ENCODE data around the gene MANBA.
"Not testable (repeated sequence)": the region's sequence is repeated elsewhere in the genome, so short reads cannot be mapped to it uniquely, and the experiment has no call there.

MANBA gene

DNA sequence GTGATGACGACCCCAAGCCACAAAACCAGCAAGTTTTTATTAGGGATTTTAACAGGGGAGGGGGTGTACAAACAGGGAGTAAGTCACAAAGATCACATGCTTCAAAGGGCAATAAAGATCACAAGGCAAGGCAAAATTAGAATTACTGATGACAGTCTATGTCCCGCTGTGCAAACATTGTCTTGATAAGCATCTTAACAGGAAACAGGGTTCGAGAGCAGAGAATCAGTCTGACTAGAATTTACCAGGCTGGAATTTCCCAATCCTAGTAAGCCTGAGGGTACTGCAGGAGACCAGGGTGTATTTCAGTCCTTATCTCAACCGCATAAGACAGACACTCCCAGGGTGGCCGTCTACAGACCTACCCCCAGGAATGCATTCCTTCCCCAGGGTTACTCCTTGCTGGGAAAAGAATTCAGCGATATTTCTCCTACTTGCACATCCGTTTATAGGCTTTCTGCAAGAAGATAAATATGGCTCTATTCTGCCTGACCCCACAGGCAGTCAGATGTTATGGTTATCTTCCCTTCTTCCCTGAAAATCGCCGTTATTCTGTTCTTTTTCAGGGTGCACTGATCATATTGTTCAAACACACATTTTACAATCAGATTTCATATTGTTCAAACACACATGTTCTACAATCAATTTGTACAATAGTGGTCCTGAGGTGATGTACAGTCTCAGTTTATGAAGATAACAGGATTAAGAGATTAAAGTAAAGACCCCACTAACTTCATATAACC, 41.8 kb downstream of the MANBA start:
- not testable (repeated sequence) for DNase-seq

DNA sequence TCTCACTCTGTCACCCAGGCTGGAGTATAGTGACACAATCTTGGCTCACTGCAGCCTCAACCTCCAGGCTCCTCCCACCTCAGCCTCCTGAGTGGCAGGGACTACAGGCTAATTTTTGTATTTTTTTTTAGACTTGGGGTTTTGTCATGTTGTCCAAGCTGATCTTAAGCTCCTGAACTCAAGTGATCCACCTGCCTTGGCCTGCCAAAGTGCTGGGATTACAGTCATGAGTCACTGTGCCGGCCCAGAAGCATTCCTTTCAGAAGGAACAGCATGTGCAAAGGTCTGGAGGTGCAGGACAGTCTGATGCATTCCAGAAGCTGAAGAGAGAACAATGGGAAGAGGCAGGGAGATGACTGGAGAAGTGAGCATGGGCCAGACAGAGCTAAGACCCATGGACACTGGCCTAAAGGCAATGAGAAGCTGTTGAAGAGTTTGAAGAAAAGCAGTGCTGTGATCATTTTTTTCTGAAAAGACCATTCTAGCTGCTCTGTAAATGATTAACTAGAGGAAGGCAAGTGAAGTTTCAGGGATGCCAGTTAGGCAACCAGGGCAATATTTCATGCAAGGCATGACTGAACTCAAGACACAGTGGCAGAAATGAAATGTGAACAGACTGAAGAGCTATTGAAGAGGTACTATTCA, 43.2 kb downstream of the MANBA start:
- no peak for DNase-seq

DNA sequence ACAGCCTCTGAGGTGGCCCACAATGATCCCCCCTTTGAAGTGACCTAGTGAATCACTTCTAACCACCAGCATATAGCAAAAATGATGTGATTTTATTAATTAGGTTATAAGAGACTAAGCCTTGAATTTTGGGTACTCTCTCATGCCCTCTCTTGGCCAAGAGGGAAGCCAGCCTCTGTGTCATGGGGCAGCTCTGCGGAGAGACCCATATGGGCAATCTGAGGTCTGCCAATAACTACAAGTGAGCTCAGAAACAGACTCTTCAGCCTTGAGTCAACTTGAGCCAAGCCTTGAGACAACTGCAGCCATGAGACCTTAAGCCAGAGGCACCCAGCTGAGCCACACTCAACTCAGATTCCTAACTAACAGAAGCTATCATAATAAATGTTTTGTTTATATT, 45.7 kb downstream of the MANBA start:
- no peak for DNase-seq

- not testable (repeated sequence) for DNase-seq
Measured at GRCh38 chr4:102713774-102714173, 47.0 kb downstream of the MANBA start.

- no peak for DNase-seq
Measured at GRCh38 chr4:102713096-102713495, 47.7 kb downstream of the MANBA start.

- DNase-seq = no peak
Measured at GRCh38 chr4:102710986-102711385, 49.8 kb downstream of the MANBA start.

DNA sequence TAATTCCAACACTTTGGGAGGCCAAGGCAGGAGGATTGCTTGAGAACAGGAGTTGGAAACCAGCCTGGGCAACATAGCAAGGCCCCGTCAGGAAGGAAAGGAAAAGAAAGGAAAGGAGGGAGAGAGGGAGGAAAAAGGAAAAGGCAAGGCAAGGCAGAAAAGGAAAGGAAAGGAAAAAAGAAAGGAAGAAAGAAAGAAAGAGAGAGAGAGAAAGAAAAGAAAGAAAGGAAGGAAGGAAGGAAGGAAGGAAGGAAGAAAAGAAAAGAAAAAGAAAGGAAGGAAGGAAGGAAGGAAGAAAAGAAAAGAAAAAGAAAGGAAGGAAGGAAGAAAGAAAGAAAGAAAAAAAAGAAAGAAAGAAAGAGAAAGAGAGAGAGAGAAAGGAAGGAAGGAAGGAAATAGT, 51.7 kb downstream of the MANBA start:
- not testable (repeated sequence) for DNase-seq

DNA sequence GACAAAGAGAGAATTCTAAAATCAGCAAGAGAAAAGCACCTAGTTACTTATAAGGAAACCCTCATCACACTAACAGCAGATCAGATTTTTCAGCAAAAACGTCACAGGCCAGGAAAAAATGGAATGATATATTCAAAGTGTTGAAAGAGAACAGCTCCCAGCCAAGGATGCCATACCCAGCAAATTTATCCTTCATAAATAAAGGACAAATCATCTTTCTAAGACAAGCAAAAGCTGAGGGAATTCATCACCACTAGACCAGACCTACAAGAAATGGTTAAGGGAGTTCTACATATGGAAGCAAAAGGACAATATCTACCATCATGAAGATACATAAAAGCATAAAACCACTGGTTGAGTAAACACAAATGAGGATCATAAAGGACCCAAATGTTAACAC, 53.6 kb downstream of the MANBA start:
- no peak for DNase-seq

DNA sequence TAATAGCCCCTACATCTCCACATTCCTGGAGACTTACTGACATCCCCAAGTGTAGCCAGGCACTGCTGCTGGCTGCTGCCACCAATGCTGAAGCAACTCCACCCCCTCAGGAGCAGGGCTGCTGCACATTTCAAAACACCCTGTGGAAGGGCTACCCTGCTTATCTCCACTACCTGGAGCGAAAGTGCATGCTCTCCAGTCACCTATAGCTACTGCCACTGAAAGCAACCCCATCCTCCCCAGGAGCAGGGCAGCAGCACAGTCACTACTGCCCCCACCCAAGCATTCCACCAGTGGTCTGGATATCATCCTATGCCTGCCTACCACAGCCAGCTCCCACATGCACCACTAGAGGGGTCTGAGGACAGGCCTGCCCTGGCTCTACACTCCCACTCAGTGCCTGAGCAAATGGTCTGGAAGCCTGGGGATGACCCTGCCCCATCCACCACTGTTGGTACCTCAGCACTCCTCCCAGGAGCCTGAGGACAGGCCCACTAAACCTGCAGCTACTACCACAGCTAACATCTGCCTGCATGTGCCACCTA, 55.3 kb downstream of the MANBA start:
- DNase-seq = no peak

- no peak for DNase-seq
Measured at GRCh38 chr4:102696758-102697157, 64.0 kb downstream of the MANBA start.

GRCh38 chr4:102694791-102695190, 66.0 kb downstream of the MANBA start:
- DNase-seq = no peak

GRCh38 chr4:102693861-102694260, 66.9 kb downstream of the MANBA start:
- DNase-seq = no peak

GRCh38 chr4:102693262-102693850, 67.4 kb downstream of the MANBA start:
- no peak for DNase-seq

GRCh38 chr4:102692474-102692873, 68.3 kb downstream of the MANBA start:
- no peak for DNase-seq

- DNase-seq = no peak
Measured at GRCh38 chr4:102687982-102688433, 72.8 kb downstream of the MANBA start.

GRCh38 chr4:102687373-102687981, 73.3 kb downstream of the MANBA start:
- no peak for DNase-seq

DNA sequence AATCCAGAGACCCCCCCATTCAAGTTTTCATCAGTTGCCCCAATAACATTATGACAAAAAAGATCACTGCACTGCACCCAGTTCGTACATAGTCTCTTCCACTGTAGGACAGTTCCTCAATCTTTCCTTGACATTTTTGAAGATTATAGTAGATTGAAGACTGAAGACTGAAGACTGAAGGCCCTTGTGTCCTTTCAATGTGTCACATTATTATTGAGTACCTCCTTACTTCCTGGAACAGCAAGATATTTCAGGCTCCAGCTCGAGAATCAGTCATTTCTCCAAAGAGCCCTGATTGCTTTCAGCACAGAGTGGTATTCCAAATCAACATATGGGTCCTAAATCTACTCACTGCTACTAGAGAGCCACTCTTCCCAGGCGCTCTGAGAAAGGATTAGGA, 75.0 kb downstream of the MANBA start:
- no peak for DNase-seq

- no peak for DNase-seq
Measured at GRCh38 chr4:102684610-102685052, 76.1 kb downstream of the MANBA start.

DNA sequence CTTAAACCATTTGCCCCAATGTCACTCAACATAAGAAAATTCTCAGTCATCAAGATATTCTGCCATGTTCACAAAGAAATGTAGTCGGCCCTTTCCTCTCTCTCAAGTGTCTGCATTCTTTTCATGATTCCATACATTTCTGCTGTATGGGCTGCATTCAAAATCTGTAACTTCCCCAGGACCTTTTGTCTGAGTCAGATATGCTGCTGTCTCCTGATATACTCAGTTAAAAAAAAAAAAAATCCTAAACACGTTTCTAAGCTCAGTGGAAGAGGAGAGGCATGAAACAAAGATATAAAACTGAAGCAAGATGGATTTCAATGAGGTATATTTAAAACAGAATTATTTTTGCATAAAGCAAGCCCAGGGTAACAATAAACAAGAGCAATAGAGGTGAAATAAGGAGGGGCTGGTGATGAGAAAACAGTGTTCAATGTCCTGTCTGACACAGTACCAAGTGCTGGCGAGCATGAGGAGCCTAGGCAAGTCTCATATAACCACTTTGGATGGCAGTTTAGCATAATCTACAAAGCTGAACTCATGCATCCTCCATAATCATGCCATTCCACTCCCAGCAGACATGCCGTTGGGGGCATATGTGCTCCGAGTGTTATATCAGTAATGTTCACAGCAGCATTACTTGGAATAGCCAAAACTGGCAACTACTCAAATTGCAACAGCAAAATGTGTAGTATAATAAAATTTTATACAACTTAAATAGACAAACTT, 76.7 kb downstream of the MANBA start:
- no peak for DNase-seq

GRCh38 chr4:102678695-102679335, 82.0 kb downstream of the MANBA start:
- no peak for DNase-seq

GRCh38 chr4:102678107-102678506, 82.7 kb downstream of the MANBA start:
- no peak for DNase-seq

- DNase-seq = no peak
Measured at GRCh38 chr4:102675141-102675540, 85.6 kb downstream of the MANBA start.

Data from stimulated activated CD4-positive, alpha-beta T cell treated with anti-CD3 and anti-CD28 coated beads, Interleukin-4, amount 100 ng/mL, for 1 hour (primary cell).